Measurements from ENCODE around the gene NOS1AP. TPM values are rescaled to one million over a fixed set of nuclear protein-coding genes. Genes with fewer than 3 reads are reported as not detected.

The NOS1AP gene
- total RNA-seq, 1 experiment from 2014 or later = 5.3 TPM

GRCh38 chr1:162372159-162373071 is 302.9 kb downstream of the NOS1AP start:
- H3K4me1 ChIP-seq (ENCODE audit: control insufficient read depth in 1 of 2, insufficient read depth in 2 of 2, low read length in 2 of 2) = peaks cover 13 to 27% of the 10 kb centered on the region in 2 experiments
- H3K27me3 ChIP-seq (ENCODE audit: insufficient read depth, low read length) = no peaks in the 10 kb centered on the region
- H3K79me2 ChIP-seq (ENCODE audit: insufficient read depth, low read length) = no peaks in the 10 kb centered on the region
- DNase-seq (ENCODE audit: low read depth, low spot score) (no peak), ATAC-seq (no peak)
- no peak overlapping the region for H3K4me2 ChIP-seq (ENCODE audit: low read length)
- no TSS peak for BruUV-seq (replicated peaks)
- no peak overlapping the region for H3K4me3 ChIP-seq (replicated peaks in 1 of 2; ENCODE audit: low read depth in 1 of 2, low read length in 2 of 2)
- CTCF ChIA-PET = no interaction called here
- no peak overlapping the region for H2AFZ ChIP-seq (ENCODE audit: low read depth, low read length, poor library complexity, severe bottlenecking)
- intact Hi-C loops (cut with micrococcal nuclease) = no loop called here
- H3K9me3 ChIP-seq (ENCODE audit: control insufficient read depth in 1 of 2, insufficient read depth in 1 of 2, low read depth in 1 of 2, low read length in 2 of 2) = no peaks in the 10 kb centered on the region
- no peak overlapping the region for H3K27ac ChIP-seq (ENCODE audit: low read depth, low read length)
- H3K9me2 ChIP-seq (ENCODE audit: insufficient read depth) = no peaks in the 10 kb centered on the region
- TF ChIP-seq JUND (IDR thresholded peaks at IDR 0.05) (no peak), REST (IDR thresholded peaks at IDR 0.05; ENCODE audit: low read depth) (no peak), ATF3 (IDR thresholded peaks at IDR 0.05) (no peak), POLR2AphosphoS5 (IDR thresholded peaks at IDR 0.05; ENCODE audit: low read depth, low read length) (no peak), RAD21 (IDR thresholded peaks at IDR 0.05; ENCODE audit: low read depth) (no peak), CEBPB (IDR thresholded peaks at IDR 0.05; ENCODE audit: low read depth) (no peak), ZFX (IDR thresholded peaks at IDR 0.05) (no peak)
- H4K20me1 ChIP-seq (ENCODE audit: insufficient read depth) = no peaks in the 10 kb centered on the region
- no peak overlapping the region for H3K9ac ChIP-seq (ENCODE audit: low read length)
- POLR2A ChIA-PET = no interaction called here
- RAD21 ChIA-PET (ENCODE audit: low non-redundant PET in 1 of 2, low total read pairs in 2 of 2, uncharacterized antibody in 2 of 2, unreplicated experiment in 2 of 2) = no interaction called here
- peaks cover 0 to 3% of the 10 kb centered on the region in 2 experiments; a peak in 1 of 4 replicates for H3K36me3 ChIP-seq (ENCODE audit: control insufficient read depth in 1 of 2, insufficient read depth in 2 of 2, low read length in 2 of 2)
